HG02970 (cell line): ENCODE results near the gene ALDH1L1.

Experiments
- ATAC-seq: cut with Tn5 transposase; IDR thresholded peaks from one replicate; pipeline ENCODE4 v1.9.1; 2021; ENCODE audit warnings: mild to moderate bottlenecking, moderate library complexity, moderate number of reproducible peaks; ENCODE audit not compliant: unreplicated experiment, low FRiP score

The ALDH1L1 gene

GRCh38 chr3:126060613-126061145, 119.7 kb downstream of the ALDH1L1 start:
- ATAC-seq, result no peak

DNA sequence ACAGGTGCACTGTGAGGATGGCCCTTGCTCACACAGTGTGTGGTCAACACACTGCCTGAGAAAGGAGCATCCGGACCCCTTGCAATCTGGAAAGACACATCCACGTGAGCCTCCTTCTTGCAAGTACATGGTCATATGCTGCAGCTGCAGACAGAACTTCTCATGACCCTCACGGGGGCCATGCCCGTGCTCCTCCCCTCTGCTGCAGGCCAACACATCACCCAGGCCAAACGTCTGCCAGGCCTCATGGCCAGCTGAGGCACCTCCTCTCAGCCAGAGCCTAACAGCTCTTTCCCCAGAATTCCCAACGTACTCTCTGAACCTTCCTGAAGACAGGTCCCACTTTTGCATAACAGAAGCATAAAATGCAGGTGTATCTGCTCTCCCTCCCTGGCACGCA, 121.7 kb downstream of the ALDH1L1 start:
- ATAC-seq, result no peak

- ATAC-seq, result no peak
Measured at GRCh38 chr3:126057936-126058335, 122.5 kb downstream of the ALDH1L1 start.

- ATAC-seq, result no peak
Measured at GRCh38 chr3:126057501-126057819, 122.9 kb downstream of the ALDH1L1 start.

DNA sequence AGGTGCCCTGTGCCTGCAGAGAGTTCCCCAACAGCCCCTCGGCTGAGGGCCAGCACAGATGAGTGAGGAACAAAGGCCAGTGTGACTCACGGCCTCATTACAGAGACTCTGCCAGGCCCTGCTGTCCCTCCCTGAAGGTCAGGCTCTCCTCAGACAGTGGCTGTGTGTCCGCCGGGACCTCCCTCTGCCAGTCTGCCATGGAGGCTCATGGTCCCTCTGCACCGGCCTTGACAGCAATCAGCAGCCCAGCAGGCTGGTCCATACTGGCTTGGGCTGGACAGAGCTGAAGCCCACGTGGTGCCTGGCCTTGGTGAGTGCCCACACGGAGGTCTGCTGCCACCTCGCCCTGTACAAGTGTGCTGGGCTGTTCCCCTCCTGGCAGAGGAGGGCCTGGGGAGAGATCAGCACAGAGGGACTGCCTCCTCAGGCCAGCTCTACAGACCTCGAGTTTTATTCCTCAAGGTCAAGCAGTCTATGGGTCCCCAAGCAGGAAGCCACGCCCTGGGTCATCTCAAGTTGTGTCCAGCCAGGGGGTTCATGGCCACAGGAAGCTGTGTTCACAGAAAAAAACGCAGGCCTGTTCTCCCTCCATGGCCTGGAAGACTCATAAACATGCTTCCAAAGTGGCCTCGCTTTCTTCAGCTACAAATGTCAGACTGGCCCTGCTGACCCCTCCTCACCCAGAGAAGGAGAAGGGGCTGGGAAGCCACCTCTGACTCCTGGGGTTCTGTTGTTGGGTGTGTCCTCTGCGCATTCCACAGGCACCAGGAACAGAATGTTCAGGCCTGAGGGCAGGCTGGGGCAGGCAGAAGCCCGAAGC, 123.5 kb downstream of the ALDH1L1 start:
- ATAC-seq, result no peak

GRCh38 chr3:126056088-126056487, 124.3 kb downstream of the ALDH1L1 start:
- ATAC-seq, result no peak

GRCh38 chr3:126054870-126055269, 125.5 kb downstream of the ALDH1L1 start:
- no peak for ATAC-seq

GRCh38 chr3:126053949-126054569, 126.3 kb downstream of the ALDH1L1 start:
- no peak for ATAC-seq
